ENCODE data around the gene CEACAM4. TPM values are rescaled to one million over a fixed set of nuclear protein-coding genes. Genes with fewer than 3 reads are reported as not detected.

Gene CEACAM4
- total and polyA plus RNA-seq, 9 of the 15 experiments (the other 6 are each of a cell fraction or from before 2014, with no cell fraction given) = not detected

GRCh38 chr19:41588497-41589209 is 38.2 kb downstream of the CEACAM4 start (continued):
- TF ChIP-seq ZNF277 (CRISPR knock-in tag; IDR thresholded peaks at IDR 0.05; ENCODE audit: borderline replicate concordance) (no peak), TCF7 (IDR thresholded peaks at IDR 0.05; ENCODE audit: borderline replicate concordance) (no peak), TEAD2 (tag; IDR thresholded peaks at IDR 0.05) (peak; percentile 95), HDAC8 (tag; IDR thresholded peaks at IDR 0.05) (no peak), ETS1 (conservative IDR thresholded peaks at IDR 0.05; ENCODE audit: control insufficient read depth, low read depth, low read length) (no peak), SP1 (CRISPR knock-in tag; IDR thresholded peaks at IDR 0.05) (no peak), DIDO1 (tag; IDR thresholded peaks at IDR 0.05; ENCODE audit: low read depth) (no peak), ZNF551 (CRISPR knock-in tag; IDR thresholded peaks at IDR 0.05) (no peak), EP300 (IDR thresholded peaks at IDR 0.05; ENCODE audit: low read length) (no peak), CEBPZ (IDR thresholded peaks at IDR 0.05; ENCODE audit: borderline replicate concordance, low read depth, low read length) (no peak)
